ENCODE data around the gene OSBPL2.

Gene OSBPL2

DNA sequence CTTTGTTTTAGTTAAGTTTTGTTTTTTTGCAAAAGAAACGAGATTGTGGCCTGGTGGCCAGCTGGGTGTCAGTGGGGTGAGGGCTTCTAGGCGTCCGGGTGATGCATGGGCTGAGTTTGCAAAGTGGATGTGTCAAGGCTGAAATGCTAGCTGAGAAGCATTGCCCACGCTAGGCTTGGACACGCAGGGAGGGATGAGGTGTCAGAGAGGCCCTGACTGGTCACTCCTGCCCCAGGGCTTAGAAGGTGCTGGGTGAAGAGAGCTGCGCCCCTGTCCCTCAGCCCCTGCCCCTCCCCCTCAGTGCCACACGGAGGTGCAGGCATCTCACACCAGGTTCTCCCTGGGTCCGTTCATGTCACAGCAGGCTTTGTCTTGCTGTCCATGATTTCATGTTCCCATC lies 8.1 kb downstream of the OSBPL2 start:
- TF ChIP-seq TEAD4 (IDR thresholded peaks at IDR 0.05), result no peak
- no peak for TF ChIP-seq YY1 (IDR thresholded peaks at IDR 0.05; ENCODE audit: low read depth)

GRCh38 chr20:62246872-62247652 lies 8.7 kb downstream of the OSBPL2 start:
- TF ChIP-seq REST (IDR thresholded peaks at IDR 0.05; ENCODE audit: low read depth) (no peak), EP300 (IDR thresholded peaks at IDR 0.05; ENCODE audit: borderline replicate concordance) (no peak), TCF12 (IDR thresholded peaks at IDR 0.05; ENCODE audit: low read depth) (no peak), CEBPB (IDR thresholded peaks at IDR 0.05) (no peak), MAX (IDR thresholded peaks at IDR 0.05) (no peak), NFIC (IDR thresholded peaks at IDR 0.05) (no peak), YY1 (IDR thresholded peaks at IDR 0.05; ENCODE audit: low read depth) (no peak)
- TF ChIP-seq, protein P1, sequence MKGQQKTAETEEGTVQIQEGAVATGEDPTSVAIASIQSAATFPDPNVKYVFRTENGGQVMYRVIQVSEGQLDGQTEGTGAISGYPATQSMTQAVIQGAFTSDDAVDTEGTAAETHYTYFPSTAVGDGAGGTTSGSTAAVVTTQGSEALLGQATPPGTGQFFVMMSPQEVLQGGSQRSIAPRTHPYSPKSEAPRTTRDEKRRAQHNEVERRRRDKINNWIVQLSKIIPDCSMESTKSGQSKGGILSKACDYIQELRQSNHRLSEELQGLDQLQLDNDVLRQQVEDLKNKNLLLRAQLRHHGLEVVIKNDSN (IDR thresholded peaks at IDR 0.05), result no peak

- TF ChIP-seq MAX (IDR thresholded peaks at IDR 0.05) (no peak), TAF1 (IDR thresholded peaks at IDR 0.05; ENCODE audit: low read depth) (no peak), RAD21 (IDR thresholded peaks at IDR 0.05; ENCODE audit: low read depth) (no peak), TEAD4 (IDR thresholded peaks at IDR 0.05) (no peak), YY1 (IDR thresholded peaks at IDR 0.05; ENCODE audit: low read depth) (no peak), CREB1 (IDR thresholded peaks at IDR 0.05; ENCODE audit: low read depth) (no peak), ZBTB7A (IDR thresholded peaks at IDR 0.05; ENCODE audit: low read depth) (no peak), CEBPB (IDR thresholded peaks at IDR 0.05) (no peak), EP300 (IDR thresholded peaks at IDR 0.05; ENCODE audit: borderline replicate concordance) (no peak), TCF12 (IDR thresholded peaks at IDR 0.05; ENCODE audit: low read depth) (no peak), FOXM1 (IDR thresholded peaks at IDR 0.05; ENCODE audit: borderline replicate concordance, low read depth) (no peak)
- TF ChIP-seq, protein P1 (IDR thresholded peaks at IDR 0.05), result no peak
Observed at GRCh38 chr20:62248890-62249560, 10.7 kb downstream of the OSBPL2 start.

GRCh38 chr20:62252342-62252966 lies 14.1 kb downstream of the OSBPL2 start:
- TF ChIP-seq TAF1 (IDR thresholded peaks at IDR 0.05; ENCODE audit: low read depth), result no peak
- TF ChIP-seq EGR1 (IDR thresholded peaks at IDR 0.05), result no peak
- TF ChIP-seq, protein P1 (IDR thresholded peaks at IDR 0.05), result no peak
- TF ChIP-seq REST (IDR thresholded peaks at IDR 0.05; ENCODE audit: low read depth), result no peak
- no peak for TF ChIP-seq MAX (IDR thresholded peaks at IDR 0.05)
- TF ChIP-seq CREB1 (IDR thresholded peaks at IDR 0.05; ENCODE audit: low read depth), result no peak
- no peak for TF ChIP-seq RAD21 (IDR thresholded peaks at IDR 0.05; ENCODE audit: low read depth)
- no peak for TF ChIP-seq YY1 (IDR thresholded peaks at IDR 0.05; ENCODE audit: low read depth)
- TF ChIP-seq FOXM1 (IDR thresholded peaks at IDR 0.05; ENCODE audit: borderline replicate concordance, low read depth), result no peak
- no peak for TF ChIP-seq CEBPB (IDR thresholded peaks at IDR 0.05)
- no peak for TF ChIP-seq TCF12 (IDR thresholded peaks at IDR 0.05; ENCODE audit: low read depth)
- TF ChIP-seq EP300 (IDR thresholded peaks at IDR 0.05; ENCODE audit: borderline replicate concordance), result no peak
- TF ChIP-seq NFIC (IDR thresholded peaks at IDR 0.05), result no peak
- TF ChIP-seq TEAD4 (IDR thresholded peaks at IDR 0.05), result no peak
- no peak for TF ChIP-seq ZBTB7A (IDR thresholded peaks at IDR 0.05; ENCODE audit: low read depth)

DNA sequence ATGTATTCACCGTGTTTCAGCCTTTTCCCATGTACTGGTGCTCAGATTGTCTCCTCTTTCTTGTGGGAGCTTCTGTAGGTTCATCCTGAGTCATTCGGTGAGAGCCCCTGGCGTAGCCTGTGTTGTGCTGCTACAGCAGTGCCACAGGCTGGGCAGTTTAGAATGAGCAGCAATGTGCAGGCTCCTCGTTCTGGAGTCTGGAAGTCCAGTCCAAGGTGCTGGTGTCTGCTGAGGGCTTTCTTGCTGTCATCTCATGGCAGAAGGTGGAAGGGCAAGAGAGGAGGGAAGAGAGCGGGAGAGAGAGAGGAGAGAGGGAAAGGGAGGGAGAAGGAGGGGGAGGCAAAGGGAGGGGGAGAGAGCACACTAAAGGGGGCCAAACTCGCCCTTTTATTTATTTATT lies 15.1 kb downstream of the OSBPL2 start:
- TF ChIP-seq EP300 (IDR thresholded peaks at IDR 0.05; ENCODE audit: borderline replicate concordance) (no peak), RAD21 (IDR thresholded peaks at IDR 0.05; ENCODE audit: low read depth) (no peak), REST (IDR thresholded peaks at IDR 0.05; ENCODE audit: low read depth) (no peak), ZBTB7A (IDR thresholded peaks at IDR 0.05; ENCODE audit: low read depth) (no peak), CEBPB (IDR thresholded peaks at IDR 0.05) (no peak), YY1 (IDR thresholded peaks at IDR 0.05; ENCODE audit: low read depth) (no peak), FOXM1 (IDR thresholded peaks at IDR 0.05; ENCODE audit: borderline replicate concordance, low read depth) (no peak), TAF1 (IDR thresholded peaks at IDR 0.05; ENCODE audit: low read depth) (no peak), TCF12 (IDR thresholded peaks at IDR 0.05; ENCODE audit: low read depth) (no peak), NFIC (IDR thresholded peaks at IDR 0.05) (no peak), CREB1 (IDR thresholded peaks at IDR 0.05; ENCODE audit: low read depth) (no peak), MAX (IDR thresholded peaks at IDR 0.05) (no peak), TEAD4 (IDR thresholded peaks at IDR 0.05) (no peak), EGR1 (IDR thresholded peaks at IDR 0.05) (no peak)
- TF ChIP-seq, protein P1 (IDR thresholded peaks at IDR 0.05), result no peak

All from Ishikawa (cell line).